Measurements from ENCODE around the gene SNX14. TPM values are rescaled to one million over a fixed set of nuclear protein-coding genes. Genes with fewer than 3 reads are reported as not detected.

SNX14 gene
- total and polyA plus RNA-seq, 2 of the 8 experiments (the other 6 are each of a cell fraction or from before 2014, with no cell fraction given) = 11.9 to 24.2 TPM

DNA sequence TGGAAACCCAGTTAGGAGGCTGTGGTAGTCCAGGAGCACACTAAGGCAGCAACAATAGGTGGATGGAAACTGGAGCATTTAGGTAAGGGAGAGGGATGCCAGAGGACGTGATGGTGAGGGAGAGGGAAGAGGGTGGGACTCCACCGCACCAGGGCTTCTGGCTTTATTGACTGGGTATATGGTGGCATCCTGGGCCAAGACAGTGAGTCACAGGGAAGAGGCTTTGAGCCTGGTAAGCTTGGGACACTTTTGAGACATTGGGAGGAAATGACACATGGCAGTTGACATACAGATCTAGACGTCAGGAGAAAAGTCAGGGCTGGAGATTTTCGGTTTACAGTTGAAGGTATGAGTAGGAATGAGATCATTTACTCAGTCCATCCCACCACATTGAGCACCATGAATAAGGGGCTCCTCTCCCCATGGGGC is 128.9 kb downstream of the SNX14 start (continued):
- no peak for TF ChIP-seq YY1 (IDR thresholded peaks at IDR 0.05; ENCODE audit: low read depth, low read length)
- no peak for TF ChIP-seq CTBP2 (IDR thresholded peaks at IDR 0.05; ENCODE audit: borderline replicate concordance, insufficient read depth, insufficient read length, low read length)
- no peak for TF ChIP-seq ZNF274 (IDR thresholded peaks at IDR 0.05; ENCODE audit: borderline replicate concordance, extremely low read depth, low read length)
- TF ChIP-seq CBX5 (IDR thresholded peaks at IDR 0.05; ENCODE audit: low read depth, low read length) = no peak
- TF ChIP-seq TEAD4 (IDR thresholded peaks at IDR 0.05; ENCODE audit: low read depth, low read length) = no peak
- no peak for TF ChIP-seq HDAC2 (IDR thresholded peaks at IDR 0.05; ENCODE audit: borderline replicate concordance in 1 of 2, low read depth in 2 of 2, low read length in 2 of 2)
- TF ChIP-seq SIN3A (conservative IDR thresholded peaks at IDR 0.05 in 1 of 2, IDR thresholded peaks at IDR 0.05 in 1 of 2; ENCODE audit: low read depth in 1 of 2, low read length in 2 of 2) = no peak

Measured in H1 (cell line).